ENCODE data around the gene NFIX.

GRCh38 chr19:13095934-13096927, 101.0 kb downstream of the NFIX start:
- TF ChIP-seq CTCF (IDR thresholded peaks at IDR 0.05; ENCODE audit: borderline replicate concordance, extremely low read depth, low read length, poor library complexity, severe bottlenecking) (no peak), EZH2 (IDR thresholded peaks at IDR 0.05; ENCODE audit: borderline replicate concordance, low read depth, low read length, severe bottlenecking) (no peak)
